Hippocampal formation (tissue), 2 donors: ENCODE data around the gene MFSD2A.
"Not testable (repeated sequence)": the region's sequence is repeated elsewhere in the genome, so short reads cannot be mapped to it uniquely, and the experiment has no call there.

Experiments used
- DNase-seq, 2 donors: peaks; one replicate each; lab custom pipeline; 2025; lab: John Stamatoyannopoulos, UW

Gene MFSD2A

DNA sequence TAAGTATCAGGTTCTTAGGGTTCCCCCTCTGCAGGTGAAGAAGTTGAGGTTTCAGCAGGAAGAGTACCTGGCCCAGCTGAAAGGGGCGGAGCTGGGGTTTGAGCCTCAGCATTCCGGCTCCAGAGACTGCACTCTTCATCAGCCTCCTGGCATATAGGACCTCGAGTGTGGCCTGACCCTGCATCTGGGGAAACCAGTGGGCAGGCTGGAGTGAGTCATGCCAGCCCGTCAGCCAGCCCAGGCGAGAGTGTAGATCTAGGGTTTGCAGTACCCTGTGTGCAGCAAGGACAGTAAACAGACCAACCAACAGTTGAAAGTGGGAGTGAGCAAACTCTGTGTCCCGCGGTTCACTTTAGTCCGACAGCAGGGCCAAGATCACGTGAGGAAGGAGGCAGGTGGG, 14.1 kb downstream of the MFSD2A start:
- no peak for DNase-seq

DNA sequence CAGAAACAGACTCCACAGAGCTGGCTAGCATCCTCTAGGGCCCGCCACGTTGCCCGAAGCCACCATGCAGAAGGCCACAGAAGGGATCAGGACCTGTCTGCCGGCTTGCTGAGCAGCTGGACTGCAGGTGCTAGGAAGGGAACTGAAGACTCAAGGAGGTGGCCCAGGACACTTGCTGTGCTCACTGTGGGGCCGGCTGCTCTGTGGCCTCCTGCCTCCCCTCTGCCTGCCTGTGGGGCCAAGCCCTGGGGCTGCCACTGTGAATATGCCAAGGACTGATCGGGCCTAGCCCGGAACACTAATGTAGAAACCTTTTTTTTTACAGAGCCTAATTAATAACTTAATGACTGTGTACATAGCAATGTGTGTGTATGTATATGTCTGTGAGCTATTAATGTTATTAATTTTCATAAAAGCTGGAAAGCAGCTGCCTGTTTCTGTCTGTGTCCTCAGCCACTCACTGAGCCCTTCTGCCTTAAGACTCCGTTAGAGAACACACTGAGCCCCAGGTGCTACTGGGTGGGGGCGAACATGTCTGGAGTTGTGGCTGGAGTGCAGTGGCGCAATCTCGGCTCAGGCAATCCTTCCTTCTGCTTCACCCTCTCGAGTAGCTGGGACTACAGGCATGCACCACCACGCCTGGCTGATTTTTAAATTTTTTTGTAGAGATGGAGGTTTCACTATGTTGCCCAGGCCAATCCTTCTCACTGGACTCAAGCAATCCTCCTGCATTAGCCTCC, 14.8 kb downstream of the MFSD2A start:
- DNase-seq, result no peak

DNA sequence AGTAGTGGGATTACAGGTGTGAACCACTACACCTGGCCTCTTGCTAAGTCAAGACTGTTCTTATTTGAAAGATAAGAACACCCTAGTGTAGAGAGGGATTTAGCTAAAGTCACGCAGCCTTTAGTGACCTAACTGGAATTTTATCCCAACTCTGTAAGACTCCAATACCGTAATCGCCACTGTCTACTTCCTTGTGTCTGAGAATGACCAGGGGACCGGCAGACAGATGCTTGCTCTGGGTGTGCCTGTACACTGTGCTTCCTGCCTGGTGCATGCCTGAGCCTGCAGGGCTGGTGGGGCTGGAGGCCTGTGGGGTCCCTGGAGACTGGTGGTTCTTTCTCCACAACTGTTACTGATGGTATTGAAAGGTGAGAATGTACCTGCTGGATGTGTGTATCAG, 15.3 kb downstream of the MFSD2A start:
- DNase-seq, result no peak

DNA sequence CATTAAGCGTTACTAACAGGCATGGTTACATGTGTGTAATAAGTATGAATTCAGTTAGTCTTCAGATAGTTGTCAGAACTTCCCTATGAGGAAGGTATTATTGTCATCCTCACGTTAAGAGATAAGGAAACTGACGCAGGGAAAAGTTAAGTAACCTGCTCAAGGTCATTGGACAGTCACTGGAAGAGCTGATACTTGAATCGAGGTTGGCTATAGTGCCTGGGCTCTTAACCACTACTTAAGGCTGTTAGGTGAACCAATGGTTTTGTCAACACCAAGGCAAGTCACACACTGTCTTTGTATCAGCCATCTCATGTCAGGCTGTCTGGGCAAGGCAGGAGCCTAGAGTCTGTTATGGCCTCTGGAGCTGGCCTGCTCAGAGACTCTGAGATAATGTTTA, 16.2 kb downstream of the MFSD2A start:
- no peak for DNase-seq

DNA sequence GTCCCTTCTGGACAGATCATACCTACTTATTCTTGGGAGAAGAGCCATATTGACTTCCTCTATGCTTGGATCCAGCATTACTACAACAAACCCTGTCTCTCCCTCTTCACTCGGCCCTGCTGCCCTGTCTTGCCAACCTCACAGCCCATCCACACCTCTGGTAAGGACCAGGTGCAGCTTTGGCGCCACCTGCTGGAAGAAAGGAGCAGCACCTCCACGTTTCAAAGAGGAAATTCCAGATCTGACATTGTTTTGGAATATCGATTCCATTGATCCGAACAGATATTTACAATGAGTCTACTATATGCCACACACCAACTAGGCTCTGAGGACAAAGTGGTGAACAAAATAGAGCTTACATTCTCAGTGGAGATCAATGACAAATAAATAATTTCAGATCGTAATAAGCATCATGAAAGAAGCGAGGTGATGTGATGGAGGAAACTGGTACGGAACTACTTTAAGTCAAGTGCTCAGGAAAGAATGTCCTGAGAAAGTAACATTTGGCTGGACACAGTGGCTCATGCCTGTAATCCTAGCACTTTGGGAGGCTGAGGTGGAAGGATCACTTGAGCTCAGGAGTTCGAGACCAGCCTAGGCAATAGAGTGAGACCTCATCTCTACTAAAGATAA, 18.7 kb downstream of the MFSD2A start:
- peak; percentile 11 to 68 for DNase-seq

DNA sequence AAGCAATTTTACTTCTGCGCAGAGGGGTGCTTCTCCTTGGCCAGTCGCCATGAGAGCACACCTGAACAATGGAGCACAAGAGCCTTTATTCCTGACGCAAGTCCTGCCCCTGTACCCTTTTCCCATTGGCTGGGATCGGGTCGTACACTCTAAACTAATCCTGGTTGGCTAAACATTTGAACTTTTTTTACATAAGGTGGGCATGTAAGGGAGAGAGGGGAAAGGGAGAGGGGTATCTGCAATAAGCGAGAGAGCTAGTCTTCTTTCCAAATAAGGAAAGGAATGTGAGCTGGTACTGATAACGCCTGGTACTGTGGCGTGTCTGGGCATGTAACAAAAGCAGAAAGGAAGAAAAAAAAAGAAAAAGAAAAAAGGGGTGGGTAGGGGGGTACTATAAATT, 21.8 kb downstream of the MFSD2A start:
- no peak for DNase-seq

DNA sequence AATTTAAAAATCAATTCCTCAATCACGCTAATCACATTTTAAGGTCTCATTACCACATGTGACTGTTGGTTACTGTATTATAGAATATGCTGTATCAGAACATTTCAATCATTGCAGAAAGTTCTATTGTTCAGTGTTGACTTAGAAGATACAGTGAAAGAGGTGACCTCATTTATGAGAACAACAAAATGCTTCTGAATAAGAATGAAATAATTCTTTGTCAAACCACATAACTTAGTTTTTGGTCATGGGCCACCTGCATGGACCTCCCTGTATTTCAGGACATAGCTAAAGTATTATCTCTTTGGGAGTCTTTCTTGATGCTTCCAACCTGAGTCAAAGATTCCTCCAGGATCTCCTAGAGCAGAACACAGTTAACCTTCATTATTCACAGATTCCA, 22.3 kb downstream of the MFSD2A start:
- DNase-seq, result no peak

DNA sequence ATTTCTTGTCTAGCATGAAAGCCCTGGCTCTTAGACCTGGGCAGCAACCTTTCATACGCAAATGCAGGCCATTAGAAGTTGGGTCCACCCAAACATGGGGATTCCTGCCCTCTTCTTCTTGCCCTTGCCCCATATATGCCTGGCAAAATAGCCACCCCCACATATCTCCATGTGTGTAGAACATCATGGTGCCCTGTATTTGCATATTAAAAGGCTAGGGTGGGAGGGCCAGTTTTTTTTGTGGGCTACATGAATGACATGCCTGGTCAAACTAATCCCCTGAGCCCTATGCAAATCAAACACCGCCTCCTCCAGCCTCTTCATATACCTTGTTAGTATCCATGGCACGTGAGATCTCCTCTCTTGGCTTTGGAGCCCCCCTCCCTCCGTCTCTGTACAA, 24.7 kb downstream of the MFSD2A start:
- DNase-seq, result no peak

DNA sequence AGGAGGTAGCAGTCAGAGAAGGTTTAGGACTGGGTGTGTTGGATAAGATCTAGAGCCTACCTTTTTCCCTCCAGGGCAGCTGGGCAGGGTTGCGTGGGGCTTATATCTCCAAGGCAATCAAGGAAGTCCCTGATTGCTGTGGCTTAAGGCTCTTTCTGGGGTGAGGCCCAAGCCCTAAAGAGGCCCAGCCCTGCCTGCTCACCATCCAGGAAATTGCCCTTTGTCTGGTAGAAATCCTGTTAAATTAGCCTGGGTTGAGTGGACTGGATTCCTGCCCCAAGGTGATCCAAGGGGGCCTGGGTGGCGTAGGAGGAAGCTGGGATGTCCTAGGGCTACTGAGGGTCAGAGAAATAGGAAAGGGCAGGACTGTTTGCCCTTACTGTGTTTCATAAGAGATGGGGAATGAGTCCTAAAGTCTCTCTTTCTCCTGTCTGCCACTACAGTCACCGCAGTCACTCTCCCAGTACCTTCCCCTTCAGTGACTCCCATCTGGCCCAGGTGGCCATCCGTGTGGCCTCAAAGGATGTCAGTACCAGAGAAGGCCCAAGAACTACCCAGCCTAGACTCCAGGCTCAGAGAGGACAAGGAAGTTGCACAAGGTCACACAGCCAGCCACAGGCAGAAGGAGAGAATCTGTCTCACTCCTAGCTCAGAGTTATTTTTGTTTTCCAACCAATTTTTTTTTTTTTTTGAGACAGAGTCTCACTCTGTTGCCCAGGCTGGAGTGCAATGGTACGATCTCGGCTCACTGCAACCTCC, 25.8 kb downstream of the MFSD2A start:
- no peak for DNase-seq

DNA sequence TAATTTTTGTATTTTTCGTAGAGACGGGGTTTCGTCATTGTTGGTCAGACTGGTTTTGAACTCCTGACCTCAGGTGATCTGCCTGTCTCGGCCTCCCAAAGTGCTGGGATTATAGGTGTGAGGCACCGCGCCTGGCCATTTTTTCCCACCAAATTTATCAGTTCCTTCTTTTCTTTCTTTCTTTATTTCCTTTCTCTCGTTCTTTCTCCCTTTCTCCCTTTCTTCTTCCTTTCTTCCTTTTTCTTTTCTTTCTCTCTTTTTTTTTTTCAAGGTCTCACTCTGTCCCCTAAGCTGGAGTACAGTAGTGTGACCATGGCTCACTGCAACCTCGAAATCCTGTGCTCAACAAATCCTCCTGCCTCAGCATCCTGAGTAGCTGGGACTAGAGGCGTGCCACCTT, 26.4 kb downstream of the MFSD2A start:
- no peak for DNase-seq

DNA sequence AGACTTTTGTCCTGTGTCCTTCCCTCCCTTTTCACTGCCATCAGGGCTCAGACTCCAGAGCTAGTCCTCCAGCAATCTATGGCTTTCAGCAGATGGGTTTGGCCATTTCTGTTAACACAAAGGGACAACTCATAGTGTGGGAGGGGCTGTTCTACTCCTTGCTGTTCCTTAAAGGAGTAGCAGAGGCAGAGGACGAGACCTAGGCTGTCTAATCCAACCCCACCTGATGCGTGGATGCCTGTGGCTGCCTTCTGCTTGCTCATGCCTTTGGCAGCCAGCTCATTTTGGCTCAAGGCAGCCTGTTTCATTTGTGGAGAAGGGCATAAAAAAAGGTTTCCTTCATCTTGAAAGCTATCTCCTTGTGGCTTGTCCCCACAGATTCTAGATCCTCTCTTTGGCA, 27.0 kb downstream of the MFSD2A start:
- no peak for DNase-seq

DNA sequence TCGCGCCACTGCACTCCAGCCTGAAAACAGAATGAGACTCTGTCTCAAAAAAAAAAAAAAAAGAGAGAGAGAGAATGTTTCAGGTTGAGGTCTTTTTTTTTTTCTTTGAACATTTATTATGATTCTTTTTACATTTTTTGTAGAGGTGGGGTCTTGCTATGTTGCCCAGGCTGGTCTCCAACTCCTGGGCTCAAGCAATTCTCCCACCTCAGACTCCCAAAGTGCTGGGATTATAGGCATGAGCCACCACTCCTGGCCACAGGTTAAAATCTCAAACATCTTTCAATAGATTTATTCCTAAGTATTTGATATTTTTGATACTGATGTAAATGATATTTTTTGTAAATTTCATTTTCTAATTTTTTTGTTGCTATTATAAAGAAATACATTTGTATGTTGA, 29.5 kb downstream of the MFSD2A start:
- DNase-seq, result not testable (repeated sequence)

DNA sequence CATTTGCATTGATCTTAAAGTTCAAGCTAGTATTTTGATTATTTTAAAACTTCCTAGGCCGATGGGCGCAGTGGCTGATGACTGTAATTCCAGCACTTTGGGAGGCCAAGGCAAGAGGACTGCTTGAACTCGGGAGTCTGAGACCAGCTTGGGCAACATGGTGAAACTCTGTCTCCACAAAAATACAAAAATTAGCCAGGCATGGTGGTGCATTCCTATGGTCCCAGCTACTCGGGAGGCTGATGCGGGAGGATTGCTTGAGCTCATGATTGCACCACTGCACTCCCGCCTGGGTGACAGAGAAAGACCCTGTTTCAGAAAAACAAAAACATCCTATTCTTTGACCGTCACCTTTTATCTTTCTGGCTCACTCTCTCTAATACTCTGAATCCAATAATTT, 30.0 kb downstream of the MFSD2A start:
- no peak for DNase-seq

DNA sequence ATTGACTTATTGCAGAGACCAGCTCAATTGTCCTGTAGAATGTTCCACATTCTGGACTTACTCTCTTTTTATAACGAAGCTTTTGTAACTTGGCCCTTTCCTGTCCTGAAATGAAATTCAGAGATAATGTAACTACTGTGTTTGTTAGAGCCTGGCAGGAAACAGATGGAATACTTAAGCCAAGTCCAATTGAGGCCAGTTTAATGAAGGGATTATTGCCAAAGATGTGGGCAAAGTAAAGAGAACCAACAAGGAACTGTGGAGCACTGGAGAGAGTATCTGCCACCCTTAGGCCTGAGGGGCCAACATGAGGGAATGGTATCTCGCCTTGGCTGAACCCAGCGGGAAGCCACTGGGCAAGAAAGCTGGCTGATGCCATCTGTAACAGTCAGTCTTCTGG, 32.9 kb downstream of the MFSD2A start:
- peak in 1 of 2 donors; percentile 21 for DNase-seq

DNA sequence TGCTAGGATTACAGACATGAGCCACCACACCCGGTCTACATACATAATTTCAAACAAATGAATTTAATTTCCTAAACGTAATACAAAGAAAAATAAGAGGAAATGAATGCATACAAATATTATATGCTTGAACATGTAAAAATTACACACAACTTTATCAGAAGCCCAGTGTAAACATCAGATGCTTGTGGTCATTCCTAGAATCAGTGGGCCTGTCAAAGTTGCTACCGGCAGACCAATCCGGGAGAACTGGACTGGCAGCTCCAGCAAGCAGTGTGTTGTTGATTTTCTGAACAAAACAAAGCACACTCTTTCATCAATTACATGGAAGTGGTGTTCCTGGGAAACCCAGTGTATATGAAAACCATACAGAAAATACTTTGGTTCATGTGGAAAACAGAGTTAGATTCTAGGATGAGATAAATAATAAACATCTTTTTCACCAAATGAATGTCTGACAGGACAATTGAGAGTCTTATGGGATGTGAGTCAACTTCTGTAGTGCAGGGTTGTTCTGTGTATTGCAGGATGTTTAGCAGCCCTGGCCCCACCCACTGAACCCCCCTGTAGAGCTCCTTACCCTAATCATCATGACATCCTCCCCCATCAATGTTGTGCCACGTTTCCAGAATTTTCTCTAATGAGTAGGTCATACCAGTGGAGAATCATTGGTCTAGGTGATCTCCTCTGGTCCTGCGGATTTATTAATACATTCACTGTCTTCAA, 33.8 kb downstream of the MFSD2A start:
- DNase-seq, result no peak

DNA sequence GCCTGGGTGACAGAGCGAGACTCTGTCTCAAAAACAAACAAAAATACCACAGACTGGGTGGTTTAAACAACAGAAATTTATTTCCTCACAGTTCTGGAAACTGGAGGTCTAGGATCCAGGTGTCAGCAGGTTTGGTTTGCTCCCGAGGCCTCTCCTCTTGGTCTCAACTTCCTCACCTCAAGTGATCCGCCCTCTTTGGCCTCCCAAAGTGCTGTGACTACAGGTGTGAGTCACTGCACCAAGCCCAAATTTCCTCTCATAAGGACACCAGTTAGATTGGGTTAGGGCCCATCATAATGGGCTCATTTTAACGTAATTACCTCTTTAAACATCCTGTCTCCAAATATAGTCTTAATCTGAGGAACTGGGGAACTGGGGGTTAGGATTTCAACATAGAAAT, 35.5 kb downstream of the MFSD2A start:
- no peak for DNase-seq

DNA sequence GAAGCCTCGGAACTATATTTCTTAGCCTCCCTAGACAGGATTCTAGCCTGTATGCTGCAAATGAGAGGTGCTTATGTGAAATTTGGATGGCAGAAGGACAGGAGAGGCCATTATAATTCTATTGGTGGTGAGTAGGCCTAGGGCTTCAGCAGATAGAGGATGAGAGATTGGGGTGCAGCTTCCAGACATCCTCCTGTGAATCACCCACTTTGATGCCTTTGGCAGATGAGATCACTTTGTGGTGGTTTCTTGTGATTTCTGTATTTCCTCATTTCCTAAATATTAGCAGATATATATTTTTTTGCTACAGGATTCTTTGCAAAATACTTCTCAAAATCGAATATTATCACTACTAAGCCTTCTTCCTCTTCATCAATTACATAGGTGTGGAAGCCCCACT, 37.3 kb downstream of the MFSD2A start:
- no peak for DNase-seq

DNA sequence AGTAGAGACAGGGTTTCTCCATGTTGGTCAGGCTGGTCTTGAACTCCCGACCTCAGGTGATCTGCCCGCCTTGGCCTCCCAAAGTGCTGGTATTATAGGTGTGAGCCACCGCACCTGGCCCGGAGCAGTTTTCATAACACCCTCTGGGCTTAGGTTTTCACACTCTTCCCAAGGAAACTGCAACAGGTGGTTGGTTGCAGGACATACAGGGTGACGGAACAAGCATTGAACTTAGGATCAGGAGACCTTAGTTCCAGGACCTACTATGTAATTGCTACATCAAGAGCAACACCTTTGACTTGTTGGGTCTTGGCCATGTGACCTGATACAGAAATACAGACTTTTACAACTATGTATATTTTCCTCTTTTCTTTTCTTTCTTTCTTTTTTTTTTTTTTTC, 37.9 kb downstream of the MFSD2A start:
- DNase-seq, result no peak

DNA sequence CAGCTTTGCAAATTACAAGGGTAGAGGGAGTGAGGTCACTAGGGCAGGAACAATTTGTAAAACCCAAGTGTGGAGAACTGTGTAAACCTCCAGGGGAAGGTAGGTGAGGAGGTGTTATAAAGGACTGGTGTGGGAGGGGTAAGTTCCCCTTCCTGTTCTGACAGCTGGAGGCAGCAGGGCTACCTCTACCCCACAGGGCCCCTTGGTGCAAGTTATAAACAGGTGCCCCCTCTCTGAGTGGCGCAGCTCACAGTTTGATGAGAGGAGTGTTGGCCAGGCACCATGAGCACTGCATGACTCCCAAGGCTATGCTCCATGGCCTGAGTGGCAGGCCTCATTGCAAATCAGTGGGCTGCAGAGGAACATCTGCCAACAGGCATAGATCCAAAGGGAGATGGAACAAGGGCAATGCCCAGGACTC, 41.0 kb downstream of the MFSD2A start:
- no peak for DNase-seq

DNA sequence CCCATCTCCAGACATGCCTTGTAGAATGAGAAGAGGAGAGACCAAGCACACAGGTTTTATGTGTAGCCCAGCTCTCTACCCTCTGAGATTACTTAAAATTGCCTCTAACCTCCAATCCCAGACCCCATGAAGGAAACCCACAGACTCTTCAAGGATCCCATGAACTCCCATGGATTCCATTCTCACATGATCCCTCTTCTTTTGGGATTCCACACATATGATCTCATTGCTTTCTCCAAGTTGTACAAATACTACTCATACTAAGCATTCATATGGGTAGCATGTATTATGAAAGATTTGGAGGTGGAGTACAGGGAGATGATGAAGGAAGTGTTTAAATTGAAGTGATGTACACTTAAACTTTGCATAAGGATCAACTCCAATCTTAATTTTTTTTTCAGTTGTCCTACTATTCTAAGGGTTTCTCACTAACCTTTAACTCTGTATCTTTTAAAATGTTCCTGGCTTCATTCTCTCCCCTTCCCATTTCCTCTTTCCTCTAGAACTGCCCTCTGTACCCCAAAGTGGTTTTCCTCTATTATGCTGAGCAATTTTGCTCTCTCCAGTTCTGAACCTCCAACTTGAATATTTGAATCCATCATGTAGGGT, 41.6 kb downstream of the MFSD2A start:
- DNase-seq, result no peak

DNA sequence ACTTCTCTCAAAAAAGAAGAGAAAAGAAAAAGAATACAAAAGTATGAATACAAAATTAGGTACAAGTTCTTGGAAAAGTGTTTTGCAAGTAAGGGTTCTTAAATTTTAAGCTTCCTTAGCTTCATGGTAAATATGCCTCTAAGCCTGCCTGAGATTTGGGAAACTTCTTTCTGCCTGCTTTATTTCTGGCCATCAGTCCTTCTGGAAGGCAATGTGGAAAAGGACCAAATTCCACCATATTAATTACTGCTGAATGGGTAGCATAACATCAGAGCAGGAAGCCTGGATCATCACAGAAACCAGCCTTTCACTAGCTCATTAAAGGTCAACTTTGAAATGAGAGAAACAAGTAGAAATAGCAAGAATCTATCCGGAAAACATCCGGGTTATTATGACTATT, 46.5 kb downstream of the MFSD2A start:
- DNase-seq, result no peak
